Measurements from ENCODE around the gene ALOX15. TPM values are rescaled to one million over a fixed set of nuclear protein-coding genes. Genes with fewer than 3 reads are reported as not detected.
A peak's percentile ranks its signal among the peaks of the same experiment; 100 is the strongest.

The ALOX15 gene
- total and polyA plus RNA-seq, 3 experiments from 2014 or later = not detected

DNA sequence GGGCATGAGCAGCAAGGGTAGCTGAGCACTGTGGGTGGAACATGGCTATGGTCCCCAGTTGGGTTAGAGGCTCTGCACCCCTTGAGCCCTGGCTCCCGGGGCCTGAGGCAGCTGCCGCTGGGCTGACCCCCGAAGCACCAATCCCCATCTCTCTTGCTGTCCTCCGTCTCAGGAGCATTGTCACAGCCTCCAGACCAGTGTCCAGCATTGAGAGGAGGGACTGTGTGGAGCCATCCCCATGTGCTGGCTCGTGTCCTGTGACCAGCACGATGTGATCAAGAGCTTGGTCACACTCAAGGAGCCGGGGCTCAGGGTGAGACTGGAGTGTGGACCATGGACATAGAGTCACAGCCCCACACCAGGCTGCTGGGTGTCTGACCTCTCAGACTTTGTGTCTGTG is 54.3 kb downstream of the ALOX15 start:
- H3K4me1 Mint-ChIP-seq = peaks cover 4 to 14% (median 4%) of the 10 kb centered on the region in 3 donors
- ChIA-PET POLR2A (interaction anchor here (0.5 kb wide), 1 partner anchor 10 kb away, joined by 3 read pairs; no protein-coding TSS in a partner anchor), CTCF (no interaction called here)
- H3K27me3 ChIP-seq (ENCODE audit: insufficient read depth, low read length, poor library complexity, severe bottlenecking) = peaks cover 22% of the 10 kb centered on the region
- DNase-seq = no peak
- H3K27ac ChIP-seq (ENCODE audit: low read depth, low read length) = no peak overlapping the region
- no peak overlapping the region for H3K27ac Mint-ChIP-seq
- H3K27me3 Mint-ChIP-seq = peaks cover 29 to 40% of the 10 kb centered on the region in 2 donors
- H3K36me3 ChIP-seq (ENCODE audit: insufficient read depth, low read length) = no peaks in the 10 kb centered on the region
- H3K4me3 Mint-ChIP-seq = peak overlapping the region in 1 of 7 donors; percentile 5
- no peaks in the 10 kb centered on the region for H3K36me3 Mint-ChIP-seq
- H3K4me3 ChIP-seq (ENCODE audit: low read length) = no peak overlapping the region
- H3K9me3 Mint-ChIP-seq = no peaks in the 10 kb centered on the region
- no peaks in the 10 kb centered on the region for H3K9me3 ChIP-seq (ENCODE audit: low read length)
- H3K4me1 ChIP-seq (ENCODE audit: insufficient read depth, low read length) = no peaks in the 10 kb centered on the region

DNA sequence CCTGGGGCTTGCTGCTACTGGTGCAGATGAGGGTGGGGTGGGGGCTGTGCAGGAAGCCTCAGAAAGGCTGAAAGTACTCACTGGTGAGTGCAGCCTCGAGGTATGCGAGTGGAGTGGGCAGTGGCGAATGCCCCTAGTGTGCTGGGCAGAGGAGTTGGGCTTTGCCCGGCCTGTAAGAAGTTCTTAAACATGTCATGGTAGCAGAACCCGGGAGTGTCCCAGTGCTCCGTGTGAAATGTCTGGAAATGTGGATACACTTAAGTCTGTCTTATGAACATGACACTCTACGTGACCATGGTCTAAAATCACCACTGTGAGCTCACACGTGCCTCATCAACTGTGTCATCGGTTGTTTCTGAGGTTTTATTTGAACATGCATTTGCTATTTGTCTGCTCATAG is 55.4 kb downstream of the ALOX15 start:
- Histone ChIP-seq H3K27ac (ENCODE audit: low read depth, low read length) (no peak overlapping the region), H3K9me3 (ENCODE audit: low read length) (no peaks in the 10 kb centered on the region), H3K4me1 (ENCODE audit: insufficient read depth, low read length) (no peaks in the 10 kb centered on the region), H3K27me3 (ENCODE audit: insufficient read depth, low read length, poor library complexity, severe bottlenecking) (peaks cover 22% of the 10 kb centered on the region), H3K4me3 (ENCODE audit: low read length) (no peak overlapping the region), H3K36me3 (ENCODE audit: insufficient read depth, low read length) (no peaks in the 10 kb centered on the region)
- Mint-ChIP-seq H3K36me3 (no peaks in the 10 kb centered on the region), H3K27me3 (peaks cover 31 to 51% of the 10 kb centered on the region in 2 donors), H3K4me3 (peak overlapping the region in 2 of 7 donors; percentile 59 to 64), H3K4me1 (peaks cover 4 to 14% (median 4%) of the 10 kb centered on the region in 3 donors), H3K9me3 (no peaks in the 10 kb centered on the region), H3K27ac (no peak overlapping the region)
- POLR2A ChIA-PET = no interaction called here
- CTCF ChIA-PET = no interaction called here
- DNase-seq = no peak

GRCh38 chr17:4585638-4585994 is 55.9 kb downstream of the ALOX15 start:
- Mint-ChIP-seq H3K4me1 (peaks cover 4 to 14% (median 4%) of the 10 kb centered on the region in 3 donors), H3K4me3 (peak overlapping the region in 1 of 7 donors; percentile 64), H3K36me3 (no peaks in the 10 kb centered on the region), H3K9me3 (no peaks in the 10 kb centered on the region), H3K27ac (no peak overlapping the region), H3K27me3 (peaks cover 31 to 50% of the 10 kb centered on the region in 2 donors)
- Histone ChIP-seq H3K9me3 (ENCODE audit: low read length) (no peaks in the 10 kb centered on the region), H3K4me1 (ENCODE audit: insufficient read depth, low read length) (no peaks in the 10 kb centered on the region), H3K27me3 (ENCODE audit: insufficient read depth, low read length, poor library complexity, severe bottlenecking) (peaks cover 22% of the 10 kb centered on the region), H3K27ac (ENCODE audit: low read depth, low read length) (no peak overlapping the region), H3K36me3 (ENCODE audit: insufficient read depth, low read length) (no peaks in the 10 kb centered on the region), H3K4me3 (ENCODE audit: low read length) (no peak overlapping the region)
- ChIA-PET POLR2A (no interaction called here), CTCF (no interaction called here)
- DNase-seq = no peak

GRCh38 chr17:4584917-4585637 is 56.4 kb downstream of the ALOX15 start:
- H3K36me3 Mint-ChIP-seq = no peaks in the 10 kb centered on the region

DNA sequence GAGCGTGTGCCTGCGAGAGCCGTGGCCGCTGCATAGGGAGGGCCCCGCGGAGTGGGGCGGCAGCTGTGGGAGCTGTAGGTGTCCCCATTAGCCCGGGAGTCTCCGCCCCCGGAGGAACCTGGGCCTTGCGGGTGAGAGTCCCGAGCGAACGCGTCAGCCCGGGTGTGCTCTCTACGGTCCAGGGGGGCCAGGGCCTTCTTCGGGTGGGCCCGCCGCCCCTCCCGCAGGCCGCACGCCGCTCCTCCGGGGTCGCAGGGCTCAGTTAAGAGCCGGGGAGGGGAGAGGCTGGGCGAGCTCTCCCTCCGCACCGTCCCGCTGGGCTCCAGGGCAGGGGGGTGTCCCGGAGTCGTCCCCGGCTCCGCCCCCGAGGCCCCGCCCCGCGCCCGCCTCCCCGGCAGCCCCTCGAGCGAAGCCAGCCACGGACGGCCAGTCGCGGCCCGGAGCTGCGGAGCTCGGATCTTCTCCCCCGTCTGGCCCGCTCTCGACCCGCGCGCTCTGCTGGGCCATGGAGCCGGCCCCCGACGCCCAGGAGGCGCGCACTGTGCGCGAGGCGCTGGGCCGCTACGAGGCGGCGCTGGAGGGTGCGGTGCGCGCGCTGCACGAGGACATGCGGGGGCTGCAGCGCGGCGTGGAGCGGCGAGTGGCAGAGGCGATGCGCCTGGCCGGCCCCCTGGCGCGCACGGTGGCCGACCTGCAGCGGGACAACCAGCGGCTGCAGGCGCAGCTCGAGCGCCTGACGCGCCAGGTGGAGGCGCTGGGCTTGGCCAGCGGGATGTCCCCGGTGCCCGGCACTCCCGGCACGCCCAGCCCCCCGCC is 57.2 kb downstream of the ALOX15 start, which contains the start of gene SMTNL2:
TSS of gene SMTNL2 (plus strand) at position 429 of the 816 bp plus-strand sequence. CDS start at position 506, 77 bp downstream.
- DNase-seq = peak in 1 of 5 donors; percentile 19
- Histone ChIP-seq H3K4me1 (ENCODE audit: insufficient read depth, low read length) (no peaks in the 10 kb centered on the region), H3K36me3 (ENCODE audit: insufficient read depth, low read length) (no peaks in the 10 kb centered on the region), H3K27me3 (ENCODE audit: insufficient read depth, low read length, poor library complexity, severe bottlenecking) (peaks cover 22% of the 10 kb centered on the region), H3K27ac (ENCODE audit: low read depth, low read length) (no peak within 1 kb of the TSS), H3K4me3 (ENCODE audit: low read length) (no peak within 1 kb of the TSS), H3K9me3 (ENCODE audit: low read length) (no peaks in the 10 kb centered on the region)
- ChIA-PET CTCF (no interaction called here), POLR2A (no interaction called here)
- H3K36me3 Mint-ChIP-seq = no peaks in the 10 kb centered on the region
- peaks cover 4 to 14% (median 4%) of the 10 kb centered on the region in 3 donors for H3K4me1 Mint-ChIP-seq
- no peaks in the 10 kb centered on the region for H3K9me3 Mint-ChIP-seq
- H3K27me3 Mint-ChIP-seq = peaks cover 31 to 45% of the 10 kb centered on the region in 2 donors
- peak within 1 kb of the TSS; percentile 7 to 82 (median 73) for H3K4me3 Mint-ChIP-seq
- no peak within 1 kb of the TSS for H3K27ac Mint-ChIP-seq

More at GRCh38 chr17:4584917-4585637, 56.4 kb downstream of the ALOX15 start:
- H3K36me3 ChIP-seq (ENCODE audit: insufficient read depth, low read length) = no peaks in the 10 kb centered on the region
- Mint-ChIP-seq H3K27ac (no peak overlapping the region), H3K4me3 (peak overlapping the region in 5 of 7 donors; percentile 19 to 64 (median 62)), H3K4me1 (peaks cover 4 to 14% (median 4%) of the 10 kb centered on the region in 3 donors), H3K9me3 (no peaks in the 10 kb centered on the region), H3K27me3 (peaks cover 31 to 45% of the 10 kb centered on the region in 2 donors)
- H3K4me3 ChIP-seq (ENCODE audit: low read length) = no peak overlapping the region
- DNase-seq = no peak
- no peaks in the 10 kb centered on the region for H3K9me3 ChIP-seq (ENCODE audit: low read length)
- CTCF ChIA-PET = no interaction called here
- H3K4me1 ChIP-seq (ENCODE audit: insufficient read depth, low read length) = no peaks in the 10 kb centered on the region
- H3K27ac ChIP-seq (ENCODE audit: low read depth, low read length) = no peak overlapping the region
- peaks cover 22% of the 10 kb centered on the region for H3K27me3 ChIP-seq (ENCODE audit: insufficient read depth, low read length, poor library complexity, severe bottlenecking)
- POLR2A ChIA-PET = no interaction called here

- peak in 1 of 5 donors; percentile 11 for DNase-seq
- no peaks in the 10 kb centered on the region for H3K9me3 Mint-ChIP-seq
- no peaks in the 10 kb centered on the region for H3K36me3 Mint-ChIP-seq
- POLR2A ChIA-PET = no interaction called here
- H3K27ac Mint-ChIP-seq = no peak overlapping the region
- CTCF ChIA-PET = no interaction called here
- no peaks in the 10 kb centered on the region for H3K36me3 ChIP-seq (ENCODE audit: insufficient read depth, low read length)
- H3K9me3 ChIP-seq (ENCODE audit: low read length) = no peaks in the 10 kb centered on the region
- H3K4me3 Mint-ChIP-seq = peak overlapping the region; percentile 7 to 82 (median 73)
- H3K4me1 Mint-ChIP-seq = peaks cover 4 to 14% (median 4%) of the 10 kb centered on the region in 3 donors
- H3K27me3 ChIP-seq (ENCODE audit: insufficient read depth, low read length, poor library complexity, severe bottlenecking) = peaks cover 22% of the 10 kb centered on the region
- H3K4me3 ChIP-seq (ENCODE audit: low read length) = no peak overlapping the region
- peaks cover 31 to 45% of the 10 kb centered on the region in 2 donors for H3K27me3 Mint-ChIP-seq
- no peaks in the 10 kb centered on the region for H3K4me1 ChIP-seq (ENCODE audit: insufficient read depth, low read length)
- no peak overlapping the region for H3K27ac ChIP-seq (ENCODE audit: low read depth, low read length)
Measured at GRCh38 chr17:4583782-4584100, 57.7 kb downstream of the ALOX15 start.

- H3K27ac Mint-ChIP-seq = no peak overlapping the region
- ChIA-PET CTCF (no interaction called here), POLR2A (no interaction called here)
- Histone ChIP-seq H3K27ac (ENCODE audit: low read depth, low read length) (no peak overlapping the region), H3K27me3 (ENCODE audit: insufficient read depth, low read length, poor library complexity, severe bottlenecking) (peaks cover 22% of the 10 kb centered on the region), H3K36me3 (ENCODE audit: insufficient read depth, low read length) (no peaks in the 10 kb centered on the region), H3K9me3 (ENCODE audit: low read length) (no peaks in the 10 kb centered on the region), H3K4me3 (ENCODE audit: low read length) (no peak overlapping the region), H3K4me1 (ENCODE audit: insufficient read depth, low read length) (no peaks in the 10 kb centered on the region)
- H3K27me3 Mint-ChIP-seq = peaks cover 31 to 45% of the 10 kb centered on the region in 2 donors
- peaks cover 4 to 14% (median 4%) of the 10 kb centered on the region in 3 donors for H3K4me1 Mint-ChIP-seq
- peak overlapping the region in 4 of 7 donors; percentile 29 to 74 (median 55) for H3K4me3 Mint-ChIP-seq
- no peaks in the 10 kb centered on the region for H3K9me3 Mint-ChIP-seq
- H3K36me3 Mint-ChIP-seq = no peaks in the 10 kb centered on the region
- DNase-seq = no peak
Measured at GRCh38 chr17:4583206-4583605, 58.3 kb downstream of the ALOX15 start.

DNA sequence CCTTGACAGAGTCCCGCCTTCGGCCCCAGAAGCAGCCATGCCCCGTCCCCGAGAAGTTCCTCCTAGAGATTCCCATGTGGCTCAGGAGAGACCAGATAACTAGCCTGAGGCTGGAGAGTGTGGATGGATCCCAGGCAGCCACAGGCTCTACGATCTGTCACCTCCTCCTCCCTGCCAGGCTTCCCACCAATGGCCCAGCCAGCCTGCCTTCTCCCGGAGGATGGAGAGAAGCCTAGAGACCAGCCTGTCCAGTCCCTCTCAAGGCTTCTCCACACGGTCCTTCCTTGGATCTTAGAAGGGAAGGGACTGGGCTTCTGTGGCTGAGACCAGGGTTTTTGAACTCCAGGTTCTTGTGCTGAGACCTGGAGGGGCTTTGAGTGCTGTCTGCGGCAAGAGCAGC is 58.8 kb downstream of the ALOX15 start:
- Mint-ChIP-seq H3K4me1 (peaks cover 4 to 14% (median 4%) of the 10 kb centered on the region in 3 donors), H3K36me3 (no peaks in the 10 kb centered on the region)

More for the DNA sequence above, 58.8 kb downstream of the ALOX15 start:
- H3K9me3 Mint-ChIP-seq = no peaks in the 10 kb centered on the region
- no peak for DNase-seq
- no peak overlapping the region for H3K4me3 Mint-ChIP-seq
- Histone ChIP-seq H3K27ac (ENCODE audit: low read depth, low read length) (no peak overlapping the region), H3K9me3 (ENCODE audit: low read length) (no peaks in the 10 kb centered on the region), H3K4me3 (ENCODE audit: low read length) (no peak overlapping the region), H3K36me3 (ENCODE audit: insufficient read depth, low read length) (no peaks in the 10 kb centered on the region), H3K27me3 (ENCODE audit: insufficient read depth, low read length, poor library complexity, severe bottlenecking) (peaks cover 22% of the 10 kb centered on the region), H3K4me1 (ENCODE audit: insufficient read depth, low read length) (no peaks in the 10 kb centered on the region)
- H3K27me3 Mint-ChIP-seq = peaks cover 31 to 45% of the 10 kb centered on the region in 2 donors
- POLR2A ChIA-PET = no interaction called here
- CTCF ChIA-PET = interaction anchor here (1.4 kb wide), 1 partner anchor 16 kb away, joined by 6 read pairs; no protein-coding TSS in a partner anchor
- H3K27ac Mint-ChIP-seq = no peak overlapping the region
